GM12878 (cell line): Measurements from ENCODE around the gene PDGFC. TPM values are rescaled to one million over a fixed set of nuclear protein-coding genes. Genes with fewer than 3 reads are reported as not detected.

Source experiments
- ATAC-seq: fragments of 200-7000 bp; cut with Tn5 transposase; 3 replicates; pipeline ENCODE4 v1.9.1; 2020; ENCODE audit warnings: mild to moderate bottlenecking, moderate library complexity
- BruUV-seq: library from RNA; stranded (reverse); fragments of 400-500 nt; replicated peaks from 2 replicates; lab custom pipeline; 2021; lab: Mats Ljungman, UMichigan
- CTCF ChIA-PET: fragments of 300-600 bp; sonication (Branson Sonifier 250); formaldehyde crosslinking; extraction: SDS; loops from one replicate; lab custom pipeline; 2021; ENCODE audit warnings: inconsistent platforms; lab: Yijun Ruan, JAX
- POLR2A ChIA-PET: fragments of 350-600 bp; formaldehyde crosslinking; extraction: SDS; loops from one replicate; lab custom pipeline; 2021; ENCODE audit warnings: inconsistent platforms; lab: Charles Lee
- RAD21 ChIA-PET: fragments of 300-600 bp; sonication (Branson Sonifier 250); formaldehyde crosslinking; loops from one replicate; lab custom pipeline; 2023; ENCODE audit warnings: antibody characterized with exemption; ENCODE audit not compliant: unreplicated experiment; lab: Charles Lee
- SMC1A ChIA-PET: fragments of 300-600 bp; sonication (Branson Sonifier 250); formaldehyde crosslinking; loops from one replicate; lab custom pipeline; 2023; ENCODE audit not compliant: unreplicated experiment, uncharacterized antibody; lab: Charles Lee
- DNase-seq: peaks from one replicate; pipeline ENCODE4 v3.0.0-alpha.2; 2011; ENCODE audit warnings: low read depth, low spot score
- FAIRE-seq: peaks from 3 replicates; lab custom pipeline; 2011; peaks lifted over from hg19 to GRCh38; lab: Jason Lieb, UNC
- H2AFZ ChIP-seq: 2 replicates; pipeline ENCODE4 v1.6.0; 2011; ENCODE audit warnings: low read depth, low read length, control low read depth; ENCODE audit not compliant: control insufficient read depth
- H3K27ac ChIP-seq: 2 replicates; pipeline ENCODE4 v1.5.1; 2011; ENCODE audit warnings: control low read depth; ENCODE audit not compliant: control insufficient read depth, insufficient read depth
- H3K27me3 ChIP-seq, 2 experiments: replicated peaks in 1 of 2; 2 replicates each; pipeline versions ENCODE4 v1.6.0 to v1.6.1; 2011; ENCODE audit warnings: low read length in 1 of 2; ENCODE audit not compliant: control insufficient read depth in 2 of 2, insufficient read depth in 2 of 2
- H3K36me3 ChIP-seq, 2 experiments: 2 replicates each; pipeline ENCODE4 v1.5.1; 2011; ENCODE audit warnings: low read length in 1 of 2; ENCODE audit not compliant: control insufficient read depth in 2 of 2, insufficient read depth in 2 of 2
- H3K4me1 ChIP-seq: 2 replicates; pipeline ENCODE4 v1.6.1; 2011; ENCODE audit warnings: mild to moderate bottlenecking, low read length, moderate library complexity, mixed read lengths; ENCODE audit not compliant: control insufficient read depth, insufficient read depth
- H3K4me2 ChIP-seq: 2 replicates; pipeline ENCODE4 v1.6.0; 2011; ENCODE audit warnings: control low read depth; ENCODE audit not compliant: control insufficient read depth, insufficient read depth
- H3K4me3 ChIP-seq: fragments of 200-600 bp; sonication (generic); 2 replicates; pipeline ENCODE4 v1.5.1; 2016
- H3K79me2 ChIP-seq: 2 replicates; pipeline ENCODE4 v1.6.0; 2011; ENCODE audit warnings: low read length; ENCODE audit not compliant: control insufficient read depth, insufficient read depth
- H3K9ac ChIP-seq: 2 replicates; pipeline ENCODE4 v1.8.0; 2011; ENCODE audit warnings: low read length, control low read depth, mixed read lengths; ENCODE audit not compliant: control insufficient read depth, insufficient read depth
- H3K9me3 ChIP-seq: replicated peaks from 3 replicates; pipeline ENCODE4 v1.5.1; 2011; ENCODE audit warnings: mild to moderate bottlenecking, low read length; ENCODE audit not compliant: control insufficient read depth, insufficient read depth
- H4K20me1 ChIP-seq: 2 replicates; pipeline ENCODE4 v1.6.0; 2011; ENCODE audit not compliant: control insufficient read depth, insufficient read depth
- BRCA1 ChIP-seq: IDR thresholded peaks from 2 replicates; pipeline ENCODE4 v1.6.1; 2011; ENCODE audit warnings: low read depth, low read length, improper control_type of control experiment
- CTCF ChIP-seq, 3 experiments: IDR thresholded peaks in 2 of 3; conservative IDR thresholded peaks in 1 of 3; 2 replicates each; pipeline ENCODE4 v1.5.1; 2011; ENCODE audit warnings: low read depth in 3 of 3, low read length in 3 of 3, mild to moderate bottlenecking in 3 of 3, control low read depth in 2 of 3, moderate library complexity in 2 of 3, inconsistent platforms in 1 of 3, mixed read lengths in 1 of 3; ENCODE audit not compliant: control insufficient read depth in 2 of 3, insufficient read depth in 1 of 3; ENCODE audit errors: extremely low read depth in 1 of 3
- EGR1 ChIP-seq, 2 experiments: IDR thresholded peaks; 1 replicate in 1 of 2; 2 replicates in 1 of 2; pipeline ENCODE4 v1.6.1; 2011 to 2012; ENCODE audit warnings: low read depth in 2 of 2, low read length in 2 of 2, borderline replicate concordance in 1 of 2, mild to moderate bottlenecking in 1 of 2, moderate library complexity in 1 of 2
- FOXM1 ChIP-seq: IDR thresholded peaks from 2 replicates; pipeline ENCODE4 v1.6.1; 2012; ENCODE audit warnings: low read depth, mild to moderate bottlenecking, inconsistent platforms, low read length, moderate library complexity
- GABPA ChIP-seq: IDR thresholded peaks from 2 replicates; pipeline ENCODE4 v1.6.1; 2014; ENCODE audit warnings: antibody characterized with exemption, low read depth, mild to moderate bottlenecking, inconsistent platforms
- IKZF1 ChIP-seq: fragments of 450-650 bp; conservative IDR thresholded peaks from 2 replicates; pipeline ENCODE4 v1.6.1; 2017; ENCODE audit warnings: antibody characterized with exemption, mild to moderate bottlenecking
- NFXL1 ChIP-seq: fragments of 450-650 bp; IDR thresholded peaks from 2 replicates; pipeline ENCODE4 v1.6.1; 2017; ENCODE audit warnings: antibody characterized with exemption, mild to moderate bottlenecking, borderline replicate concordance
- POLR2A ChIP-seq: IDR thresholded peaks from 2 replicates; pipeline ENCODE4 v1.6.1; 2011; ENCODE audit warnings: low read depth, mild to moderate bottlenecking, low read length
- POLR2AphosphoS5 ChIP-seq: IDR thresholded peaks from 2 replicates; pipeline ENCODE4 v1.6.1; 2011; ENCODE audit warnings: mild to moderate bottlenecking, low read length, inconsistent platforms
- RELB ChIP-seq: fragments of 450-650 bp; IDR thresholded peaks from 2 replicates; pipeline ENCODE4 v1.6.1; 2017; ENCODE audit warnings: low read depth, mild to moderate bottlenecking, moderate library complexity
- SMAD1 ChIP-seq: fragments of 450-650 bp; IDR thresholded peaks from 2 replicates; pipeline ENCODE4 v1.6.1; 2018; ENCODE audit warnings: mild to moderate bottlenecking, low read depth; ENCODE audit not compliant: partially characterized antibody
- SP1 ChIP-seq: IDR thresholded peaks from one replicate; pipeline ENCODE4 v1.6.1; 2011; ENCODE audit warnings: low read depth, low read length
- TBL1XR1 ChIP-seq: IDR thresholded peaks from 2 replicates; pipeline ENCODE4 v1.6.1; 2012; ENCODE audit warnings: low read depth, low read length, improper control_type of control experiment
- YY1 ChIP-seq: IDR thresholded peaks from 2 replicates; pipeline ENCODE4 v1.6.1; 2011; ENCODE audit warnings: low read depth, mild to moderate bottlenecking, low read length
- WGBS: methylation state at CpG from one replicate; pipeline ENCODE4 v1.1.6; 2016; ENCODE audit warnings: low lambda C conversion rate; ENCODE audit not compliant: insufficient replicate concordance, insufficient coverage; ENCODE audit errors: missing lambda C conversion rate; 5-methylcytosine and 5-hydroxymethylcytosine counted together
- in situ Hi-C: fragments of 300-500 bp; cut with MboI; formaldehyde crosslinking; loops from 9 replicates; pipeline ENCODE4 v1.14.3; 2018; ENCODE audit warnings: mixed read lengths
- intact Hi-C: fragments of 100-400 bp; cut with micrococcal nuclease; formaldehyde crosslinking; loops from one replicate; pipeline ENCODE4 v1.14.2; 2022; ENCODE audit not compliant: unreplicated experiment
- polyA plus RNA-seq, 11 experiments: library from polyadenylated mRNA; depleted of rRNA in 4 of 11; unstranded in 6 of 11; stranded (reverse) in 5 of 11; fragments of >200 nt; fragmentation: Nextera tagmentation in 4 of 11; fragmentation: Illumina TruSeq in 1 of 11; extraction: Ambion mirVana in 4 of 11; extraction: Trizol in 1 of 11; gene quantifications; 1 replicate in 1 of 11; 2 replicates in 10 of 11; pipeline versions ENCODE4 v1.2.1 to v1.2.3, GENCODE V29; 2011 to 2016; ENCODE audit warnings: inconsistent platforms in 2 of 11, missing spikeins in 2 of 11, low read depth in 1 of 11
- total RNA-seq, 4 experiments: library from RNA; depleted of rRNA in 3 of 4; stranded (reverse); fragments of >200 nt in 3 of 4; fragmentation: Illumina TruSeq in 1 of 4; extraction: Trizol in 1 of 4; gene quantifications; 2 replicates each; pipeline versions ENCODE4 v1.2.1 to v1.2.3, GENCODE V29; 2013 to 2021

PDGFC gene
- total and polyA plus RNA-seq, 10 of the 15 experiments (the other 5 are each of a cell fraction or from before 2014, with no cell fraction given): 0.02 to 0.18 TPM; not detected in 8

GRCh38 chr4:156800463-156800862, 171.1 kb downstream of the PDGFC start:
- no peaks in the 10 kb centered on the region for H3K4me1 ChIP-seq
- H3K79me2 ChIP-seq: no peaks in the 10 kb centered on the region
- H4K20me1 ChIP-seq: no peaks in the 10 kb centered on the region
- H3K27me3 ChIP-seq: no peaks in the 10 kb centered on the region
- WGBS: 0% methylated on average over 1 of the region's 1 CpG
- H3K9ac ChIP-seq: no peak overlapping the region
- SMC1A ChIA-PET: interaction anchor here (0.7 to 2.9 kb wide), 15 partner anchors 10 to 1245 kb away, joined by 3 to 13 read pairs (median 3); partner anchors contain the start of gene CTSO
- H3K36me3 ChIP-seq: no peaks in the 10 kb centered on the region
- RAD21 ChIA-PET: interaction anchor here (0.7 to 1.6 kb wide), 8 partner anchors 9 to 109 kb away, joined by 3 to 8 read pairs (median 3); no protein-coding TSS in a partner anchor
- CTCF ChIA-PET: interaction anchor here (1.0 to 2.0 kb wide), 9 partner anchors 10 to 134 kb away, joined by 3 to 9 read pairs (median 4); no protein-coding TSS in a partner anchor
- in situ Hi-C loops (no loop called here), intact Hi-C loops (no loop called here)
- DNase-seq (no peak), ATAC-seq (peak; percentile 73), FAIRE-seq (no peak)
- H3K9me3 ChIP-seq: no peaks in the 10 kb centered on the region
- TF ChIP-seq EGR1 (IDR thresholded peaks at IDR 0.05; ENCODE audit: borderline replicate concordance in 1 of 2, low read depth in 2 of 2, low read length in 2 of 2): no peak
- TF ChIP-seq CTCF (IDR thresholded peaks at IDR 0.05 in 2 of 3, conservative IDR thresholded peaks at IDR 0.05 in 1 of 3; ENCODE audit: control insufficient read depth in 2 of 3, extremely low read depth in 1 of 3, insufficient read depth in 1 of 3, low read depth in 3 of 3, low read length in 3 of 3): 0 out of 6 replicates have a peak, but pooled peaks of 1 of the 3 experiments have one; percentile 5
- H3K27ac ChIP-seq: no peak overlapping the region
- H3K4me3 ChIP-seq: no peak overlapping the region
- no peak overlapping the region for H3K4me2 ChIP-seq
- no peak overlapping the region for H2AFZ ChIP-seq
- POLR2A ChIA-PET: no interaction called here
- no TSS peak for BruUV-seq

GRCh38 chr4:156799121-156799589, 172.4 kb downstream of the PDGFC start:
- ChIA-PET SMC1A (interaction anchor here (0.6 to 2.9 kb wide), 8 partner anchors 8 to 49 kb away, joined by 3 to 13 read pairs (median 6); no protein-coding TSS in a partner anchor), RAD21 (no interaction called here), CTCF (interaction anchor here (1.1 to 1.7 kb wide), 4 partner anchors 17 to 630 kb away, joined by 3 to 4 read pairs (median 3); no protein-coding TSS in a partner anchor), POLR2A (no interaction called here)
- H3K79me2 ChIP-seq: no peaks in the 10 kb centered on the region
- in situ Hi-C loops: no loop called here
- no peaks in the 10 kb centered on the region for H3K9me3 ChIP-seq
- no peak overlapping the region for H3K4me3 ChIP-seq
- ATAC-seq (peak; percentile 79), FAIRE-seq (no peak), DNase-seq (no peak)
- 0% methylated on average over 1 of the region's 1 CpG for WGBS
- no peak overlapping the region for H3K4me2 ChIP-seq
- H4K20me1 ChIP-seq: no peaks in the 10 kb centered on the region
- H3K27ac ChIP-seq: no peak overlapping the region
- no peak overlapping the region for H2AFZ ChIP-seq
- H3K9ac ChIP-seq: no peak overlapping the region
- H3K4me1 ChIP-seq: no peaks in the 10 kb centered on the region
- no TSS peak for BruUV-seq
- intact Hi-C loops: no loop called here
- no peaks in the 10 kb centered on the region for H3K27me3 ChIP-seq
- no peaks in the 10 kb centered on the region for H3K36me3 ChIP-seq
- no peak for TF ChIP-seq TBL1XR1
- TF ChIP-seq POLR2A: no peak
- no peak for TF ChIP-seq BRCA1
- no peak for TF ChIP-seq FOXM1
- TF ChIP-seq GABPA: no peak
- TF ChIP-seq IKZF1: peak; percentile 66
- peak; percentile 53; the same call in 1 of the 2 replicates for TF ChIP-seq RELB
- no peak for TF ChIP-seq NFXL1
- no peak for TF ChIP-seq SMAD1
- TF ChIP-seq POLR2AphosphoS5: no peak
- no peak for TF ChIP-seq SP1
- TF ChIP-seq YY1: no peak
